Measurements from ENCODE around the gene UMAD1.

The UMAD1 gene

GRCh38 chr7:7908622-7909145, 268.1 kb downstream of the UMAD1 start:
- TF ChIP-seq, protein P1, sequence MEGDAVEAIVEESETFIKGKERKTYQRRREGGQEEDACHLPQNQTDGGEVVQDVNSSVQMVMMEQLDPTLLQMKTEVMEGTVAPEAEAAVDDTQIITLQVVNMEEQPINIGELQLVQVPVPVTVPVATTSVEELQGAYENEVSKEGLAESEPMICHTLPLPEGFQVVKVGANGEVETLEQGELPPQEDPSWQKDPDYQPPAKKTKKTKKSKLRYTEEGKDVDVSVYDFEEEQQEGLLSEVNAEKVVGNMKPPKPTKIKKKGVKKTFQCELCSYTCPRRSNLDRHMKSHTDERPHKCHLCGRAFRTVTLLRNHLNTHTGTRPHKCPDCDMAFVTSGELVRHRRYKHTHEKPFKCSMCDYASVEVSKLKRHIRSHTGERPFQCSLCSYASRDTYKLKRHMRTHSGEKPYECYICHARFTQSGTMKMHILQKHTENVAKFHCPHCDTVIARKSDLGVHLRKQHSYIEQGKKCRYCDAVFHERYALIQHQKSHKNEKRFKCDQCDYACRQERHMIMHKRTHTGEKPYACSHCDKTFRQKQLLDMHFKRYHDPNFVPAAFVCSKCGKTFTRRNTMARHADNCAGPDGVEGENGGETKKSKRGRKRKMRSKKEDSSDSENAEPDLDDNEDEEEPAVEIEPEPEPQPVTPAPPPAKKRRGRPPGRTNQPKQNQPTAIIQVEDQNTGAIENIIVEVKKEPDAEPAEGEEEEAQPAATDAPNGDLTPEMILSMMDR (IDR thresholded peaks at IDR 0.05) = no peak

DNA sequence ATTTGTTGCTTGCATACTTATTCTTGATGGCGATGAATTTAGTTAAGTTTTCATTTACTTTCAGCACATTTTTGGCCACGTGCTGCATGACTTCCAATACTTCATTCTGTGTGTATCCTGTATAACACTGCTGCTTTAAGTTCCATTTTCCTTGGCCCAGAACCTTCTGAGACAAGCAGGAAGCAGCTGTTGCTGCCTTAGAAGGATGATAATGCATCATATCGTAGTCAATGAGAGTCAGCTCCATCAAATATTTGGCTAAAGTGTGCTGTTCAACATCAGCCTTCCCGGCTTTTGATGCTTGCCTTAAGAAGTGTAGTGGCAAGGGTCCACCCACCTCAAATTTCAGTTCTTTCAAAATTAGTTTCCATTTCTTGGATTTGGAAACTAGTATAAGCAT, 268.8 kb downstream of the UMAD1 start:
- TF ChIP-seq, protein P1 (IDR thresholded peaks at IDR 0.05) = no peak

GRCh38 chr7:7911369-7912123, 271.0 kb downstream of the UMAD1 start:
- TF ChIP-seq, protein P1 (IDR thresholded peaks at IDR 0.05) = no peak

DNA sequence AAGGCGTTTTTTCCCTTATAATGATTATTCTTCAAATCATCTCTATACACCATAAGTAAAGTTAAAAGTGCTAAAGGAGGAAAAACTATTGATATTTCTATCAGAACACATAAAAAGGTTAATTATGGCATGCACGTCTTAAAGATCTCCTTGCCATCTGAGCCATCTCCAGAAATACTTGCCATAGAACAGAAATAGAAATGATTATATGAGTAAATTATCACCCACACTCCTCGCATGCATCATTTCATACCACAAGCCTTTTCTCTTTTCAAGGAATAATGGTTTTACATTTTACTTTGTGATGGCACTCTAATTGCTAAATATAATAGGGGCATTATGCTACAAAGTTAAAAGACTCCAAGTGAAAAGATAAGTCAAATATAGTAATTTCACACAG, 272.4 kb downstream of the UMAD1 start:
- TF ChIP-seq, protein P1 (IDR thresholded peaks at IDR 0.05) = no peak

DNA sequence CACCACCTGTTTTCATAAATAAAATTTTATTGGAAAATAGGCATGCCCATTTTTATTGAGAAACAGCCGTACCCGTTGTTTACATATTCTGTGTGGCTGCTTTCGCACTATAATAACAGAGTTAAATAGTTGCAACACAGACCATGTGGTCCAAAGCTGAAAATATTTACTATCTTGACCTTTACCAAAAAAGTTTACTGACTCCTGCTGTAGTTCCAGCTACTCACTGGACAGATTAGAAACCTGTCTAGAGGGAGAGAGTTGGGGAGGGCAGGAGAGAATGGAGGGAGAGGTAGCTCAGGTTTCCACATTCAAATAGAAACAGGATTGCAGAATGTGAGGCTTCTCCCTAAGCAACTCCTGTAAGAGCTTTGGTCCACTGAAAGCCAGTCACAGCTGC, 273.0 kb downstream of the UMAD1 start:
- TF ChIP-seq, protein P1 (IDR thresholded peaks at IDR 0.05) = no peak

GRCh38 chr7:7914547-7914946, 274.0 kb downstream of the UMAD1 start:
- TF ChIP-seq, protein P1 (IDR thresholded peaks at IDR 0.05) = no peak

GRCh38 chr7:7916064-7916463, 275.5 kb downstream of the UMAD1 start:
- TF ChIP-seq, protein P1 (IDR thresholded peaks at IDR 0.05) = no peak
